G401.6 (cell line): ENCODE data around the gene ATG9A.

Experiments used
- FAIRE-seq: peaks from 2 replicates; lab custom pipeline; 2012; peaks lifted over from hg19 to GRCh38; lab: Jason Lieb, UNC

Gene ATG9A

GRCh38 chr2:219252084-219252483 lies 22.6 kb upstream of the ATG9A start:
- FAIRE-seq: no peak

GRCh38 chr2:219251656-219252055 lies 22.2 kb upstream of the ATG9A start:
- FAIRE-seq: no peak

- no peak for FAIRE-seq
Measured at GRCh38 chr2:219250049-219250781, 20.8 kb upstream of the ATG9A start.

- FAIRE-seq: no peak
Measured at GRCh38 chr2:219249203-219249980, 20.0 kb upstream of the ATG9A start.

GRCh38 chr2:219248845-219249202 lies 19.4 kb upstream of the ATG9A start:
- FAIRE-seq: no peak

- FAIRE-seq: no peak
Measured at GRCh38 chr2:219247678-219248642, 18.5 kb upstream of the ATG9A start.

- FAIRE-seq: no peak
Measured at GRCh38 chr2:219246559-219246958, 17.1 kb upstream of the ATG9A start.

GRCh38 chr2:219245899-219246230 lies 16.4 kb upstream of the ATG9A start:
- FAIRE-seq: no peak

- no peak for FAIRE-seq
Measured at GRCh38 chr2:219245148-219245898, 15.9 kb upstream of the ATG9A start, which contains the start of the genes GLB1L and STK16. Gene GLB1L (minus strand): TSS chr2:219245444. CDS start chr2:219243573, 1,871 bp downstream. Gene STK16 (plus strand): TSS chr2:219245479. CDS start chr2:219246000, 521 bp downstream.

- FAIRE-seq: no peak
Measured at GRCh38 chr2:219244789-219245147, 15.3 kb upstream of the ATG9A start.

- FAIRE-seq: no peak
Measured at GRCh38 chr2:219243291-219243761, 13.9 kb upstream of the ATG9A start.

GRCh38 chr2:219234331-219234730 lies 4.9 kb upstream of the ATG9A start:
- FAIRE-seq: no peak

GRCh38 chr2:219230059-219230540 lies 664 bp upstream of the ATG9A start:
- no peak for FAIRE-seq

- FAIRE-seq: no peak
Measured at GRCh38 chr2:219228911-219229304, 528 bp downstream of the ATG9A start.

GRCh38 chr2:219228041-219228910 lies 1.2 kb downstream of the ATG9A start:
- FAIRE-seq: no peak

GRCh38 chr2:219225350-219225749 lies 4.1 kb downstream of the ATG9A start:
- no peak for FAIRE-seq

GRCh38 chr2:219223831-219224610 lies 5.4 kb downstream of the ATG9A start:
- no peak for FAIRE-seq

- FAIRE-seq: no peak
Measured at GRCh38 chr2:219221957-219222518, 7.4 kb downstream of the ATG9A start.

GRCh38 chr2:219220652-219221402 lies 8.6 kb downstream of the ATG9A start:
- no peak for FAIRE-seq
